PC-9 (cell line): ENCODE results near the gene MYO3B. TPM values are rescaled to one million over a fixed set of nuclear protein-coding genes. Genes with fewer than 3 reads are reported as not detected.
"Not testable (repeated sequence)": the region's sequence is repeated elsewhere in the genome, so short reads cannot be mapped to it uniquely, and the experiment has no call there.

Experiments
- BruUV-seq: library from RNA; stranded (reverse); fragments of 400-500 nt; replicated peaks from 2 replicates; lab custom pipeline; 2021; lab: Mats Ljungman, UMichigan
- CTCF ChIA-PET: fragments of 300-600 bp; sonication (Branson Sonifier 250); formaldehyde crosslinking; loops from one replicate; lab custom pipeline; 2022; ENCODE audit warnings: antibody characterized with exemption; lab: Charles Lee
- POLR2A ChIA-PET: fragments of 300-600 bp; sonication (Branson Sonifier 250); formaldehyde crosslinking; loops from one replicate; lab custom pipeline; 2022; ENCODE audit warnings: antibody characterized with exemption; ENCODE audit not compliant: unreplicated experiment; lab: Charles Lee
- DNase-seq, 2 experiments: peaks; one replicate each; pipeline versions ENCODE4 v3.0.0 to v3.0.0-alpha.2; 2015 to 2022; ENCODE audit warnings: mixed read lengths in 1 of 2
- H2AFZ ChIP-seq: fragments of 200-600 bp; sonication (generic); 2 replicates; pipeline ENCODE4 v1.8.1; 2017; ENCODE audit warnings: antibody characterized with exemption
- H3F3A ChIP-seq: fragments of 200-600 bp; sonication (generic); 2 replicates; pipeline ENCODE4 v1.8.1; 2017; ENCODE audit warnings: antibody characterized with exemption, mild to moderate bottlenecking, low read depth; ENCODE audit not compliant: insufficient read depth
- H3K27ac ChIP-seq: fragments of 200-600 bp; sonication (generic); 2 replicates; pipeline ENCODE4 v1.6.1; 2016; ENCODE audit warnings: mixed run types
- H3K27me3 ChIP-seq: fragments of 200-600 bp; sonication (generic); 2 replicates; pipeline ENCODE4 v1.6.1; 2016; ENCODE audit warnings: low read depth, mixed run types; ENCODE audit not compliant: insufficient read depth
- H3K36me3 ChIP-seq: fragments of 200-600 bp; sonication (generic); 2 replicates; pipeline ENCODE4 v1.6.1; 2016; ENCODE audit warnings: low read depth, mixed run types
- H3K4me1 ChIP-seq: fragments of 200-600 bp; sonication (generic); replicated peaks from 2 replicates; pipeline ENCODE4 v1.6.1; 2016; ENCODE audit warnings: mixed run types; ENCODE audit not compliant: insufficient read depth
- H3K4me2 ChIP-seq: fragments of 200-600 bp; sonication (generic); 2 replicates; pipeline ENCODE4 v1.6.1; 2017; ENCODE audit warnings: mixed run types
- H3K4me3 ChIP-seq: fragments of 200-600 bp; sonication (generic); 2 replicates; pipeline ENCODE4 v1.6.1; 2016; ENCODE audit warnings: mixed run types
- H3K79me2 ChIP-seq: fragments of 200-600 bp; sonication (generic); 2 replicates; pipeline ENCODE4 v1.6.1; 2017; ENCODE audit warnings: low read depth, mixed run types
- H3K9me2 ChIP-seq: fragments of 200-600 bp; sonication (generic); 2 replicates; pipeline ENCODE4 v1.8.1; 2017; ENCODE audit warnings: mild to moderate bottlenecking; ENCODE audit not compliant: insufficient read depth
- H3K9me3 ChIP-seq: fragments of 200-600 bp; sonication (generic); 2 replicates; pipeline ENCODE4 v1.8.1; 2016; ENCODE audit warnings: low read depth; ENCODE audit not compliant: insufficient read depth
- H4K20me1 ChIP-seq: fragments of 200-600 bp; sonication (generic); 2 replicates; pipeline ENCODE4 v1.8.1; 2017; ENCODE audit not compliant: insufficient read depth
- CTCF ChIP-seq: fragments of 200-600 bp; sonication (generic); conservative IDR thresholded peaks from 2 replicates; pipeline ENCODE4 v1.6.1; 2017; ENCODE audit warnings: mixed run types, antibody characterized with exemption, mild to moderate bottlenecking, moderate library complexity
- EZH2 ChIP-seq: fragments of 200-600 bp; sonication (generic); IDR thresholded peaks from 2 replicates; pipeline ENCODE4 v1.8.0; 2017; ENCODE audit warnings: antibody characterized with exemption, low read depth
- intact Hi-C: fragments of 100-400 bp; cut with micrococcal nuclease; formaldehyde crosslinking; loops from one replicate; pipeline ENCODE4 v1.10.0; 2022; ENCODE audit not compliant: unreplicated experiment
- total RNA-seq: library from RNA; stranded (reverse); gene quantifications from 2 replicates; pipeline ENCODE4 v1.2.3, GENCODE V29; 2021

MYO3B gene
- total RNA-seq, 1 experiment from 2014 or later, result 5.3 TPM

- Histone ChIP-seq H3K79me2 (no peaks in the 10 kb centered on the region), H3K9me2 (0 out of 2 replicates have a peak, but pooled peaks cover 4% of the 10 kb centered on the region), H3F3A (no peaks in the 10 kb centered on the region), H4K20me1 (no peaks in the 10 kb centered on the region), H3K4me3 (no peak overlapping the region), H2AFZ (no peak overlapping the region), H3K36me3 (no peaks in the 10 kb centered on the region), H3K9me3 (no peaks in the 10 kb centered on the region), H3K4me2 (no peak overlapping the region), H3K27ac (no peak overlapping the region), H3K27me3 (no peaks in the 10 kb centered on the region), H3K4me1 (no peaks in the 10 kb centered on the region)
- TF ChIP-seq EZH2 (no peak), CTCF (no peak)
- DNase-seq, result no peak
- intact Hi-C loops, result no loop called here
- CTCF ChIA-PET, result no interaction called here
- POLR2A ChIA-PET, result no interaction called here
- no TSS peak for BruUV-seq
These were observed 255.5 kb downstream of the MYO3B start for GRCh38 chr2:170433448-170433847.

DNA sequence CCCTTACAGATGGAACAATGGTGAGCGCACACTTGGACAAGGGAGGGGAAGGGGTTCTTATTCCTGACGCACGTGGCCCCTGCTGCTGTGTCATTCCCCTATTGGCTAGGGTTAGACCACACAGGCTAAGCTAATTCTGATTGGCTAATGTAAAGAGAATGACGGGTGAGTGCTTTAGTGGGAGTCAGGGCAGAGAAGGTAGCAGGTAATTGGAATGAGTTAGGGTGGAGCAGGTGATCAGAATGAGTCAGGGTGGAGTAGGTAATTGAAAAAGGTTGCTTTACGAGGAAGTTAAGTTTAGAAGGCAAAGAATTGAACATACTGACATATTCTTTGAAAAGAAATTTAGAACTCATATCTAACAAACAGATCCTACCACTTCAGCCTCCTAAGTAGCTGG, 256.4 kb downstream of the MYO3B start:
- H3K4me3 ChIP-seq, intact Hi-C loops, CTCF ChIA-PET, H2AFZ ChIP-seq, H3K36me3 ChIP-seq, H3K9me2 ChIP-seq, H3K27ac ChIP-seq, H3K27me3 ChIP-seq, POLR2A ChIA-PET, BruUV-seq, H3K4me1 ChIP-seq, H3K9me3 ChIP-seq, H3F3A ChIP-seq, H4K20me1 ChIP-seq, DNase-seq, H3K4me2 ChIP-seq, H3K79me2 ChIP-seq: not testable (repeated sequence)

GRCh38 chr2:170434900-170435621, 257.1 kb downstream of the MYO3B start:
- POLR2A ChIA-PET, result no interaction called here

More at GRCh38 chr2:170434900-170435621, 257.1 kb downstream of the MYO3B start:
- no TSS peak for BruUV-seq
- Histone ChIP-seq H3K4me1 (no peaks in the 10 kb centered on the region), H3K79me2 (no peaks in the 10 kb centered on the region), H3K27ac (no peak overlapping the region), H2AFZ (no peak overlapping the region), H3K4me3 (no peak overlapping the region), H3K4me2 (no peak overlapping the region), H3K27me3 (no peaks in the 10 kb centered on the region), H3K9me3 (no peaks in the 10 kb centered on the region), H3K9me2 (0 out of 2 replicates have a peak, but pooled peaks cover 4% of the 10 kb centered on the region), H3K36me3 (no peaks in the 10 kb centered on the region), H3F3A (no peaks in the 10 kb centered on the region), H4K20me1 (no peaks in the 10 kb centered on the region)
- intact Hi-C loops, result no loop called here
- DNase-seq, result no peak
- CTCF ChIA-PET, result no interaction called here
- TF ChIP-seq CTCF, result no peak
- no peak for TF ChIP-seq EZH2
